Measurements from ENCODE around the gene LAMC2. TPM values are rescaled to one million over a fixed set of nuclear protein-coding genes. Genes with fewer than 3 reads are reported as not detected.
A peak's percentile ranks its signal among the peaks of the same experiment; 100 is the strongest.

The LAMC2 gene
- polyA plus RNA-seq, 3 donors = not detected

- no peak for TF ChIP-seq CTCF (IDR thresholded peaks at IDR 0.05)
- peaks cover 38 to 39% of the 10 kb centered on the region in 2 donors for H3K4me1 ChIP-seq (ENCODE audit: control insufficient read depth in 1 of 2, insufficient read depth in 2 of 2, low read length in 2 of 2)
- peak overlapping the region in 1 of 3 experiments; percentile 8 for H3K4me3 ChIP-seq (replicated peaks in 1 of 3; ENCODE audit: low read depth in 2 of 3, low read length in 3 of 3)
- Mint-ChIP-seq H3K36me3 (no peaks in the 10 kb centered on the region), H3K4me3 (no peak overlapping the region), H3K27ac (peak overlapping the region; percentile 94 to 99 (median 98)), H3K4me1 (peaks cover 38% of the 10 kb centered on the region), H3K9me3 (peaks cover 0 to 2% (median 0%) of the 10 kb centered on the region in 7 donors), H3K27me3 (ENCODE audit: low read depth in 3 of 3) (peaks cover 0 to 3% (median 2%) of the 10 kb centered on the region in 3 donors)
- no CpG with 5 or more reads among the region's 2 CpGs for WGBS (ENCODE audit: insufficient coverage)
- H3K27ac ChIP-seq (ENCODE audit: low read depth in 1 of 2, low read length in 2 of 2) = peak overlapping the region; percentile 92 to 96
- no peaks in the 10 kb centered on the region for H3K27me3 ChIP-seq (ENCODE audit: control insufficient read depth in 2 of 2, insufficient read depth in 2 of 2, low read length in 2 of 2)
- H4K20me1 ChIP-seq (ENCODE audit: insufficient read depth, low read length) = no peaks in the 10 kb centered on the region
- peak; percentile 57 to 70 (median 61) for DNase-seq
- H2AFZ ChIP-seq (ENCODE audit: insufficient read depth, low read depth, low read length, poor library complexity, severe bottlenecking) = no peak overlapping the region
- no peaks in the 10 kb centered on the region for H3K79me2 ChIP-seq (ENCODE audit: insufficient read depth, low read length)
- H3K36me3 ChIP-seq (replicated peaks in 1 of 2; ENCODE audit: control insufficient read depth in 1 of 2, insufficient read depth in 2 of 2, low read length in 2 of 2) = no peaks in the 10 kb centered on the region
- no peaks in the 10 kb centered on the region for H3K9me3 ChIP-seq (replicated peaks in 1 of 2; ENCODE audit: control insufficient read depth in 1 of 2, insufficient read depth in 1 of 2, low read length in 2 of 2)
- H3K4me2 ChIP-seq (replicated peaks; ENCODE audit: extremely low read depth, low read length, poor library complexity, severe bottlenecking) = peak overlapping the region; percentile 19
- intact Hi-C loops (cut with micrococcal nuclease) = loop anchor here (5.0 to 10.0 kb wide), 3 partner anchors 261 to 401 kb away; no protein-coding TSS in a partner anchor
- H3K9ac ChIP-seq (ENCODE audit: insufficient read depth, low read length, poor library complexity, severe bottlenecking) = no peak overlapping the region
Observed at GRCh38 chr1:183281039-183281438, 95.0 kb downstream of the LAMC2 start.

- H3K27me3 Mint-ChIP-seq (ENCODE audit: low read depth in 3 of 3) = peaks cover 0 to 3% (median 2%) of the 10 kb centered on the region in 3 donors
- H3K27ac Mint-ChIP-seq = peak overlapping the region in 6 of 7 donors; percentile 86 to 99 (median 96)
- H2AFZ ChIP-seq (ENCODE audit: insufficient read depth, low read depth, low read length, poor library complexity, severe bottlenecking) = peak overlapping the region; percentile 20
- H3K27ac ChIP-seq (ENCODE audit: low read depth in 1 of 2, low read length in 2 of 2) = peak overlapping the region in 1 of 2 donors; percentile 96
- no peak overlapping the region for H3K9ac ChIP-seq (ENCODE audit: insufficient read depth, low read length, poor library complexity, severe bottlenecking)
- no peaks in the 10 kb centered on the region for H3K27me3 ChIP-seq (ENCODE audit: control insufficient read depth in 2 of 2, insufficient read depth in 2 of 2, low read length in 2 of 2)
- no peaks in the 10 kb centered on the region for H3K36me3 ChIP-seq (replicated peaks in 1 of 2; ENCODE audit: control insufficient read depth in 1 of 2, insufficient read depth in 2 of 2, low read length in 2 of 2)
- H4K20me1 ChIP-seq (ENCODE audit: insufficient read depth, low read length) = no peaks in the 10 kb centered on the region
- WGBS (ENCODE audit: insufficient coverage) = 56% methylated on average over 7 of the region's 12 CpGs
- H3K4me1 Mint-ChIP-seq = peaks cover 38% of the 10 kb centered on the region
- no peaks in the 10 kb centered on the region for H3K36me3 Mint-ChIP-seq
- no peak overlapping the region for H3K4me3 ChIP-seq (replicated peaks in 1 of 3; ENCODE audit: low read depth in 2 of 3, low read length in 3 of 3)
- H3K9me3 ChIP-seq (replicated peaks in 1 of 2; ENCODE audit: control insufficient read depth in 1 of 2, insufficient read depth in 1 of 2, low read length in 2 of 2) = no peaks in the 10 kb centered on the region
- peak overlapping the region; percentile 19 for H3K4me2 ChIP-seq (replicated peaks; ENCODE audit: extremely low read depth, low read length, poor library complexity, severe bottlenecking)
- H3K9me3 Mint-ChIP-seq = peaks cover 0 to 2% (median 0%) of the 10 kb centered on the region in 7 donors
- H3K4me1 ChIP-seq (ENCODE audit: control insufficient read depth in 1 of 2, insufficient read depth in 2 of 2, low read length in 2 of 2) = peaks cover 38 to 39% of the 10 kb centered on the region in 2 donors
- H3K4me3 Mint-ChIP-seq = no peak overlapping the region
- H3K79me2 ChIP-seq (ENCODE audit: insufficient read depth, low read length) = no peaks in the 10 kb centered on the region
- TF ChIP-seq CTCF (IDR thresholded peaks at IDR 0.05) = peak; percentile 92
- intact Hi-C loops (cut with micrococcal nuclease) = loop anchor here (5.0 to 10.0 kb wide), 3 partner anchors 261 to 401 kb away; no protein-coding TSS in a partner anchor
- DNase-seq = peak; percentile 74 to 81 (median 75)
Observed at GRCh38 chr1:183281553-183282091, 95.6 kb downstream of the LAMC2 start.
